Esophagus mucosa (tissue), 1 donor: ENCODE results near the gene CPLX3. TPM values are rescaled to one million over a fixed set of nuclear protein-coding genes. Genes with fewer than 3 reads are reported as not detected.

Experiments
- ATAC-seq: fragments of 200-7000 bp; cut with Tn5 transposase; one replicate; pipeline ENCODE4 v1.9.1; 2020
- total RNA-seq: library from RNA; stranded (reverse); gene quantifications from one replicate; pipeline ENCODE4 v1.2.4, GENCODE V29; 2023
- donor health status: DM: yes; HTN: yes; CAD: no.

The CPLX3 gene
- total RNA-seq, 1 donor from 2014 or later = not detected

DNA sequence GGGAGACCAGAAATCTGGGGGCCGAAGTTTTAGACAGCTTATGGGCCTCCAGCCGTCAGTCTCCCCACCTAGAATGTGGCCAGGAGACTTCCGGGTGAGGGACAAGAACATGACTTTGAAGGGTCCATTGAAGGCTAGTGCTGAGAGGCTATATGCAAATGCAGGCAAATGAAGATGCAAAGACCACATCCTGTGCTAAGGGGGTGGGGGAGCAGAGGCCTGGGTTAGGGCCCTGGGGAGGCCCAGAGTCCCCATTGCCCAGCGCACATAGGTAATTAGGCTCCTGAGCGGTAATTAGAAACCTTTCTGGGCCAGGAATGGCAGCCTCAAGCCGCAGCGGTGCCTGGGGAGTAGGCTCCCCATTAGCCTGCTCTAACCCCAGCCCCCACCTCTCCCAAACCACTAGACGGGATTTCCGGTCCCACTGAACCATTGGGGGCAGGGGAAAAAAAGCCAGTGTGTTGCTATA is 37.7 kb upstream of the CPLX3 start:
- ATAC-seq = peak; percentile 22

DNA sequence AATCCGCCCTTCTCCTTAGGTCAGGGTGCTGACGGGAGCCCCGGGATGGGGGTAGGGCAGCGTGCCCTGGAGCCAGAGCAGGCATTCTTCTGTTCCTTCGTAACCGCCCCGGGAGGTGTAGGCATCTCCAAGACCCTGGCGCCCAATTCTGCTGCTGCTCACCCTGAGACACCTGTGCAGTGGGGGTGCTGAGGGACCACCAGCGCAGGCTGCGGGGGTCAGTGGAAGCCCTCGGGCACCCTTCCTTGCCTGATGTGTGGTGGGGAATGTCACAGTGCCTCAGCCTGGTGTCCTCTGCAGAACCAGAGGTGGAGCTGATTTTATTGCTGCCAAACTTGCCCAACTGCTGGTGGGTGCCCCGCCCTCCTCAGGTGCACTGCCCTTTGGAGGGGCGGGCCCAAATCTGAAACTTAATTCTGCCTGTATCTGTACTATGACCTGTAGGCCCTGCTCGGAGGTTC is 37.2 kb upstream of the CPLX3 start:
- ATAC-seq = peak; percentile 56

DNA sequence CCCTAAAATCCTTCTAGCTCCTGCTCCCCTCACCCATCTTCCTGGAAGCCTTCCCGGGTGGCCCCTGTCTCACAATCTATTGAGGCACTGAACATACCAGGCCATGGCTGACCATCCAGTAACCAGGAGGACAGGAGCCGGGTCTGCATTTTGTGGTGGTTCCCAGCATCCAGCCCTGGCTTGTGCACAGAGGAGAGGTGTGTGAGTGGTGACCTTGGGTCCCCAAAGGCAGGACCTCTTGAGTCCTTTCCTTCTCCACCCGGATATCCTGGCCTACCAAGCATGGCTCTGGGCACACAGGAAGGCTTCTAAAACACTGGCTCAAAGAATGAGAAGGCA is 36.7 kb upstream of the CPLX3 start:
- ATAC-seq = no peak

DNA sequence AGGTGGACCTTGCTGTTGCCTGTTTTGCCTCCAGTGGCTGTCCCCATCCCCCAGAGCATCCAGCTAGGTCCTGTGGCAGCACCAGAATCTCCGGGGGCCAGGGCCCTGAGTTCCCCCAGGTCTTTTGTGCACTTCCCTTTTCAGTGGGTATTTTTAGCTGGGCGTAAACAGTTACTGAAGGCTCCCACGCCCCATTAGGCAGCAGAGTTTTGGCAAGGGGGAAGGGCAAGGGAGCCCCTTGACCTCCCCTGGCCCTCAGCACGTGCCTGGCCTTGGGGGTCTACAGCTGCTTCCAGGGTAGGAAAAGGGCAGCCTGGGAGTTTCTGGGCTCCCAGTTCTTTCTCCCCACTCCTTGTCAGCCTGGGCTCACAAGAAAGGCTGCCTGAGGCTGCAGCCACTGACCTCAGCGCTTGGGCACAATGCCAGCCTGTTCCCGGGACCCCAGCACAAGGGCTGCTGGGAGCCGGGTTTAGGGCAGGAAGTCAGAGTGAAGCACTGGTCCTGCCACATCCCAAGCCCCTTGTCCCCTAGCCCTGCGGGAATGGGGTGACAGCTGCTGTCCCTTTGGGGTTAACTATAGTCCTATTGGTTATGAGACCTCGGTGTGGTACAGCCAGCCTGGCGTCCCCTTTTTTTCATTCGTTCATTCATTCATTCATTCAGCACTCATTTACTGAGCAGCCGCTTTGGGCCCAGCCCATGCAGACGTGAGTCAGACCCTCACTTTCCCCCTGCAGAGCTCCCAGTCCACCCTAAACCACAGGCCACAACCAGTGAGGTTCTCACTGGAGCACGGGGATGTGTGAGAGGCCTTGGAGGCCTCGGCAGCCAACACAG is 36.1 kb upstream of the CPLX3 start:
- ATAC-seq = no peak

DNA sequence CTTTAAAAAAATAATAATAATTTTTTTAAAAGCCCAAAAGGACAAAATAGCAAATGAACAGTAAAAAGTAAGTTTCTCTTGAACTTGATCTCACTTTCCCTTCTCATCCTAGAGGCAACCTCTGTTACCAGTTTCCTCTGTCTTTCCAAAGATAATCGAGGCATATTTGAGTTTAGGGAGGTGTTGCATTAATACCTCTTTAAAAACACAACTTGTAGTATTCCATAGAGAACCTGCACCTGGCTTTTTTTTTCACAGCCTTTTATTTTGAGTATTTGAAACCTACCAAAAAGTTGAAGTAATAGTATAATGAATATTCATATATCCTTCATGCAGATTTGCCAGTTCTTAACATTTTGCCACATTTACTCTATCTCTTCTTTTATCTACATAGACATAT is 35.4 kb upstream of the CPLX3 start:
- no peak for ATAC-seq

DNA sequence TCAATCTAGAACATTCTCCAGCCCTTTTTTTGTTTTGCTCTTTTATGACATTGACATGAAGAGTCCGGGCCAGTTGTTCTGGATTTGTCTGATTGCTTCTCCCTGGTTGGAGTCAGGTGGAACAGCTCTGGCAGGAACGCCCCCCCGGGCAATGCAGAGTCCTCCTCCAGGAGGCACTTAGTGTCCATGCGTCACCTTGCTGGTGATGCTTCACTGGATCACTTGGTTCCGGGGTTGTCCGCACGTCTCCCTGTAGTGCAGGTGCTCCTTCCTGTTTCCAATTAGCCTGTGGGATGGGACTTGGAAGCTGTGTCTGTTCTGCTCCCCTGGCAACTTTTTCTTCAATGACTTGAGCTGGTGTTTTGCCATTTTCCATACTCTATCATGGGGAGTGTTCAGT is 34.8 kb upstream of the CPLX3 start:
- peak; percentile 19 for ATAC-seq

DNA sequence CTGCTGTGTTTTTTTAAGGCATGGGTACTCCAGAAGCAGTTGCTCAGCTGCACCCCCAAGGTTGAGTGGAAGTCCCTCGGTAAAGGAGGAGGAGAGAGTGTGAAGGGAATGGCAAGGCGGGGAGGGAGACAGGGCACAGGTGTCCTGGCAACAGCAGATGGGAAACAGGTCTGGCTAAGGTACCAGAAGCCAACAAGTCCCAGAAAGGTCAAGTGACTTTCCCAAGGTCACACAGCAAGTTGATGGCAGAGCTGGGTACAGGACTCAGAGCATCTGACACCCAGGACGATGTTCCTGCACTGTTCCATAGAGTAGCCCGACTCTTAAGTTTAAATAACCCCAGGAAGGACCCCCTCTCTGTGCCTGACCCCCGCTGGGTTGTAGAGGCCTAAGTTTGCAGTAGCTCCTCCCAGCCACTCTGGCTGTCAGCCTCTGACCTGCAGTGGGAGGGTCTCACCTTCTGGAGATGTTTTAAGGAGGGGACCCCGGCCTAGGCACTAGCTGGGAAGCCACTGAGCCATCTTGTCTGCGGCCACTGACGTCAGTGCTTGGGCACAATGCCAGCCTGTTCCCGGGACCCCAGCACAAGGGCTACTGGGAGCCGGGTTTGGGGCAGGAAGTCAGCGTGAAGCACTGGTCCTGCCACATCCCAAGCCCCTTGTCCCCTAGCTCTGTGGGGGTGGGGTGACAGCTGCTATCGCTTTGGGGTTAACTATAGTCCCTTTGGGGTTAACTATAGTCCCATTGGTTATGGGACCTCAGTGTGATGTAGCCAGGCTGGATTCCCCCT is 34.0 kb upstream of the CPLX3 start:
- no peak for ATAC-seq

DNA sequence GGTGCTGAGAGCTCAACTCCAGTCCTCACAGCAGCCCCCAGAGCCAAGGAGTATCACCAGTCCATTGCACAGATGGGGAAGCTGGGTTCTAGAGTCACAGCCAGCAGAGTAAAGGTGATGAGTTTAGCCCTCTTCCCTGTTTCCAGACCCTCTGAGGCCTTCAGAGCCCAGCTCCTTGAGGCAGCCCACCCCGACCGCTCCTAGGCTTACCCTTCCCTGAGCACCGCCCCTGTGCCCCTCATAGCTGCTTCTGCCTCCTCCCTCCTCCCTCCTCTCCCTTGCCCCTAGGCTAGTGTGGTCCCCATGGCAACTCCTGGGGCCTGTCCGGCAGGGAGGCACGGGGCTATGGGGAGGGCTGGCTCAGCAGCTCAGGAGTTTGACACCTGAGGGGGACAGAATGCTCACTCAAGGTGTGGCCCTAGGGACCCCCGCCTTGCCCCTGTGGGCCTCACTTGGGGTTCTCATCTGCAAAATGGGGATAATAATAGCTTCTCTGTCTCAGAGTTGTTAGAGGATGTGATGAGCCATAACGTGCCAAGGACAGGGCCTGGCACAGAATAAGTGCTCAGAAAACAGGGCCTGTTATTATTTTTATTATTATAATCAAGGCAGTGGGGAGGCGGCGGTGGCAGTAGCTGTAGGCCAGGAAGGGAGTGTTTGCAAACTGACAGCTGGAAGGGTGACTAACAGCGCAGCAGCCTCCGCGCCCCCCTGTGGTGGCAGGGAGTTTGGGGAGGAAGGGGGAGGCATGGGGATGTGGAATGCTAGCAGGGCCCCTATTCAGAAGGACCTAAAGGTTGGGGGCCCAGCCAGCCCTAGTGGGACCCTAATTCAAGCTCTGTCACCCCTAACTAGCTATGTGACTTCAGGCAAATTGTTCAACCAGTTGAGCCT is 33.0 kb upstream of the CPLX3 start:
- no peak for ATAC-seq

DNA sequence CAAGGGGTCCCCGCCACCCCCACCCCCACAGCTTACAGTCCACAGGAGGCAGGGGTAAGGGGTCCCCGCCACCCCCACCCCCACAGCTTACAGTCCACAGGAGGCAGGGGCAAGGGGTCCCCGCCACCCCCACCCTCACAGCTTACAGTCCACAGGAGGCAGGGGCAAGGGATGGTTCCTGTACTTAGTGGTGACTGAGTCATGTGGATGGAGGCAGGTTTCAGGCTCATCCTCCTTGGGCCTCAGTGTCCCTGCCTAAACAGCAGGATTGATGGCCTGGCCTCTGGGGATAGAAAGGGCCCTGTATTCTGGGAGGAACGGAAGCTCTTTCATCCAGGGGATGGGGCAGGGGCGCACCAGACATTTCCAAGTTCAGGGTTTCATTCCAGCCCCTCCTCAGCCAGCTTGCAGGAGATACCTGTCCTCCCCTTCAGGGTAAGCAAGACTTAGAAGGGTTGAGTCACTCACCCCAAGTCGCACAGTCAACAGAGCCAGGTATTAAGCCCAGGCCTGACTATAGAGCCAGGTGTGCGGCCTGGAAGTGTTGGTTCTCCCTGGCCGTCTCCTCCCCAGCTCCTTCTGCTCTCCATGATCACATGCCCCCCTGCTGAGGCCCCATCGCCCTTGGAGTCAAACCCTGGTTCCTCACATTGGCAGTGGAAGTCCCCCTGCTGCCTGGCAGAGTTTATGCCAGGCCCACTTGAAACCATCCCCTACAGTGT is 32.0 kb upstream of the CPLX3 start:
- peak; percentile 58 for ATAC-seq

DNA sequence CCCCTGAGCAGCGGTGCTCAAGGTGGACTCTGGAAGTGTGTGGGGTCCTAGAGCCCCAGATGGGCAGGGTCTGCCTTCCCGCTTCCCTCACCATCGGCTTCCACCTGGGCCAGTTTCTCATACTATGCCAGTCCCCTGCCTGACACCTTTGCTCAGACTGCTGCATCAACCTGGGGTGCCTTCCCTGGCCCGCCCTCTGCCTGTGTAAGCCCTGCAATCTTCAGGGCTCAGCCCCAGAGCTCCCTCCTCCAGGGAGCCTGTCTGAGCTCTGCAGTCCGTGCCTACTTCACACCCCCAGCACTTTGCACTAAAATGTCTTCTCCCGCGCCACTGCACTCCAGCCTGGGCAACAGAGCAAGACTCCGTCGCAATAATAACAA is 31.5 kb upstream of the CPLX3 start:
- no peak for ATAC-seq

DNA sequence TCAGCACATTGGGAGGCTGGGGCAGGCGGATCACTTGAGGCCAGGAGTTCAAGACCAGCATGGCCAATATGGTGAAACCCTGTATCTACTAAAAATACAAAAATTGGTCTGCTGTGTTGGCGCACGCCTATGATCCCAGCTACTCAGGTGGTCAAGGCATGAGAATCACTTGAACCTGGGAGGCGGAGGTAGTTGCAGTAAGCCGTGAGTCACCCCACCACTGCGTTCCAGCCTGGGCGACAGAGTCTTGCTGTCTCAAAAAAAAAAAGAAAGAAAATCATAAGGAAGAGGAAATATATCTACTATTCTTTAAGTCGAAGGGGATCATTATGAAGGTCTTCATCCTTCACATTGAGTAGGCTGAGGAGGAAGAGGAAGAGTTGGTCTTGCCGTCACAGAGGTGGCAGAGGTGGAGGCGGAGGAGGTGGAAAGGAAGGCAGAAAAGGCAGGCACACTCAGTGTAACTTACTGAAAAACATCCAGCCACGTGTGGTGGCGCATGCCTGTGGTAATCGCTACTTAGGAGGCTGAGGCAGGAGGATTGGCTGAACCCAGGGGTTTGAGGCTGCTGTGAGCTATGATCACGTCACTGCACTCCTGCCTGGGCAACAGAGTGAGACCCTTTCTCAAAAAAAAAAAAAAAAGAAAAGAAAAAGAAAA is 30.3 kb upstream of the CPLX3 start:
- no peak for ATAC-seq

DNA sequence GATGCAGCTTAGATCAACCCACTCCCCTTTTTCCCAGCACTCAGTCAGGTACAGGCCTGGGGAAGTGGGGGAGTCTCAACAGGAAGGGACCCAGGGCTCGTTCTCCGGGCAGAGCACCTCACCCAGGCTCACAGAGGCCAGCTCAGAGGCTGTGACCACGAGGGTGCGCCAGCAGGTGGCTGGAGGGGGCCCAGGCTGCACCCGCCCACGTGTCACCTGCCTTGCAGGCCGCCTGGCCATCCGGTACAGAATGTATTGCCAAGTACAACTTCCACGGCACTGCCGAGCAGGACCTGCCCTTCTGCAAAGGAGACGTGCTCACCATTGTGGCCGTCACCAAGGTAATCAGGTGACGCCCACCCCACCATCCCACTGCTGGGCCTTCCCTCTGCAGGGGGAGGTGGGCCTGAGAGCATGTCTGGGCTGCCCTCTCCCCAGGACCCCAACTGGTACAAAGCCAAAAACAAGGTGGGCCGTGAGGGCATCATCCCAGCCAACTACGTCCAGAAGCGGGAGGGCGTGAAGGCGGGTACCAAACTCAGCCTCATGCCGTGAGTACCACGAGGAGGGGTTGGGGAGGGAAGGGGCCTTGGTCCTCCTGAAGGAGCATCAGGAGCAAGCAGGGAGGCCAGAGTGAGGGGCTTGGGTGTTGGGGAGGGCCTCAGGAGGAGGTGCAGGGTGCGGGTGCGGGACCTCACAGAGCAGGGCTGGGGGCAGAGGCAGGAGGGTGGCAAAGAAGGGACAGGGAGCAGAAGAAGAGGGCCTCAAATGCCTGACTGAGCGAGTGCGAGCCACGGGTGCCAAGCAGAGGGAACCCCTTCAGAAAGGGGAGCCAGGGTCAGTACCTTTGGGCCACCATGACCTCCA is 27.8 kb upstream of the CPLX3 start:
- ATAC-seq = no peak

DNA sequence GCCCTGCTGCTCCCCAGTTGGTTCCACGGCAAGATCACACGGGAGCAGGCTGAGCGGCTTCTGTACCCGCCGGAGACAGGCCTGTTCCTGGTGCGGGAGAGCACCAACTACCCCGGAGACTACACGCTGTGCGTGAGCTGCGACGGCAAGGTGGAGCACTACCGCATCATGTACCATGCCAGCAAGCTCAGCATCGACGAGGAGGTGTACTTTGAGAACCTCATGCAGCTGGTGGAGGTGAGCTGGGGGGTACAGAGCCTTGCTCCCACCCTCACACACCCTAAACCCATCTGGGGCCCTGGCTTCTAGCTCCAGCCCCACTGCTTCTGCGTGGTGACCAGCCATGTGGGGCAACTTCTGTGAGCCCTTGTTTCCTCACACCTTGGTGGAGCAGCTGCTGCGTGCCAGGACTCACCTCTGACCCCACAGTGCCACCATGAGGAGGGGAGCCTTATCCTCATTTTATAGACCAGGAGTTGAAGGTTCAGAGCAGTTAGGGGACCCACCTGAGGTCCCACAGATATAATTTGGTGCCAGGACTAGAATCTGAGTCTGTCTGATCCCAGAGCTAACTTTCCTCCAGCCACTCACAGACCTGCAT is 27.1 kb upstream of the CPLX3 start:
- peak; percentile 4 for ATAC-seq

DNA sequence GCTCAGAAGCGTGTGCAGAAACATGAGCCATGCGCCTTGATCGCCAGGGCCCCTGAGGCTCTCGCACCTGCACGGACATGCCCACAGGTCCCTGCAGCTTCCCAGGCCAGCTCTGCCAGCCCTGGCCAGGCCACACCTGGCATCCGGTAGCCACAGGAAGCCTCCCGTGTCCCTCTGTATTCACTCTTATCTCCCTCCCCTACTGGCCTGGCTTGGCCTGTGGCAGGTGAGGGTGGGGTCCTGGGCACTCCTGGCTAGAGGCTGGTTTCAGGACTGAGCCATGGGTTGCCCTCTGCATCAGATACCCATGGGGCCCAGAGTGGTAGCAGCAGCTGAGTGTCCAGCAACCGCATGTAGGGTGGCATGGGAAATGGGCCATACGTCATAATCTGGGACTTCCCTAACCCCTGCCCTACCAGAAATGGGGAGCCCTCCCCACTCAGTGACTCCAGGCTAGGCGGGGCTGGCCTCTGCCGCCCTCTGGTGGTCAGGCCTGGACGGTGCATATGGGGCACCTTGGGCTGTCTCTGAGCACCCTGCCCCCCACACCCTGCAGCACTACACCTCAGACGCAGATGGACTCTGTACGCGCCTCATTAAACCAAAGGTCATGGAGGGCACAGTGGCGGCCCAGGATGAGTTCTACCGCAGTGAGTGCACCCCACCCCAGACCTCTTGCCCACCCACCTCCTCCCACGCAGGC is 26.4 kb upstream of the CPLX3 start:
- peak; percentile 92 for ATAC-seq

DNA sequence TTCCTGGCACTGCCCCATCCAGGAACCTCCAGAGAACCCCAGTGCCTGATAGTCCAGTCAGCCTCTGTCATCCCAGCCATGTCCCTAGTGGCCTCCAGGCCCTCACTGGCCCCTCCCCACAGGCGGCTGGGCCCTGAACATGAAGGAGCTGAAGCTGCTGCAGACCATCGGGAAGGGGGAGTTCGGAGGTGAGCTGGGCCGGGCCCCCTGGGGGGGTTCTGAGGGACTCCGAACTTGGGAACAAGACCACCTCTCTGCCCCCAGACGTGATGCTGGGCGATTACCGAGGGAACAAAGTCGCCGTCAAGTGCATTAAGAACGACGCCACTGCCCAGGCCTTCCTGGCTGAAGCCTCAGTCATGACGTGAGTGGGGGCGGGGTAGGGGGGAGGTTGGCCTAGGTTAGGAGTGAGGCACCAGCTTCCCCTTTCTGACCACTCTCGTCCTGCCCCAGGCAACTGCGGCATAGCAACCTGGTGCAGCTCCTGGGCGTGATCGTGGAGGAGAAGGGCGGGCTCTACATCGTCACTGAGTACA is 25.8 kb upstream of the CPLX3 start:
- no peak for ATAC-seq

DNA sequence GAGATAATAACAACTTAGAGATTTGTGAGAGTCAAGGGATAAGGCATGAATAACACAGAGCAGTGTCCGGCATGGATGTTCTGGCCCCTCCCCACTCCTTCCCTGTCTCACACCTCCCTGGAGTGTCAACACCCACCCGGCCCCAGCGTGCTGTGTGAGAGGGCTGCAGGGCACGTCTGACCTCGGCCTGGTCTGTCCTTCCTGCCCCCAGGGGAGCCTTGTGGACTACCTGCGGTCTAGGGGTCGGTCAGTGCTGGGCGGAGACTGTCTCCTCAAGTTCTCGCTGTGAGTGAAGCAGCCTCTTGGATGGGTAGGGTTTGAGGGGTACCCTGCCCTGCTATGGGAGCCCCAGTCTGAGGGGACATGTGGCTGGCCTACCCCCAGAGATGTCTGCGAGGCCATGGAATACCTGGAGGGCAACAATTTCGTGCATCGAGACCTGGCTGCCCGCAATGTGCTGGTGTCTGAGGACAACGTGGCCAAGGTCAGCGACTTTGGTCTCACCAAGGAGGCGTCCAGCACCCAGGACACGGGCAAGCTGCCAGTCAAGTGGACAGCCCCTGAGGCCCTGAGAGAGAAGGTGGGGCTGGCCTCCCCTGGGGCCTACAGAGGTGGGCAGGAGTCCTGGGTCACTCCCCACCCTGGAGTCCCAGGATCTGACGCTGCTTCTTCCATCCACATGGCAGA is 25.0 kb upstream of the CPLX3 start:
- no peak for ATAC-seq

DNA sequence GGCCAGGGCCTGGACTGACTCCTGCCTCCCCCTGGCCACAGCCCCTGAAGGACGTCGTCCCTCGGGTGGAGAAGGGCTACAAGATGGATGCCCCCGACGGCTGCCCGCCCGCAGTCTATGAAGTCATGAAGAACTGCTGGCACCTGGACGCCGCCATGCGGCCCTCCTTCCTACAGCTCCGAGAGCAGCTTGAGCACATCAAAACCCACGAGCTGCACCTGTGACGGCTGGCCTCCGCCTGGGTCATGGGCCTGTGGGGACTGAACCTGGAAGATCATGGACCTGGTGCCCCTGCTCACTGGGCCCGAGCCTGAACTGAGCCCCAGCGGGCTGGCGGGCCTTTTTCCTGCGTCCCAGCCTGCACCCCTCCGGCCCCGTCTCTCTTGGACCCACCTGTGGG is 24.1 kb upstream of the CPLX3 start:
- no peak for ATAC-seq

DNA sequence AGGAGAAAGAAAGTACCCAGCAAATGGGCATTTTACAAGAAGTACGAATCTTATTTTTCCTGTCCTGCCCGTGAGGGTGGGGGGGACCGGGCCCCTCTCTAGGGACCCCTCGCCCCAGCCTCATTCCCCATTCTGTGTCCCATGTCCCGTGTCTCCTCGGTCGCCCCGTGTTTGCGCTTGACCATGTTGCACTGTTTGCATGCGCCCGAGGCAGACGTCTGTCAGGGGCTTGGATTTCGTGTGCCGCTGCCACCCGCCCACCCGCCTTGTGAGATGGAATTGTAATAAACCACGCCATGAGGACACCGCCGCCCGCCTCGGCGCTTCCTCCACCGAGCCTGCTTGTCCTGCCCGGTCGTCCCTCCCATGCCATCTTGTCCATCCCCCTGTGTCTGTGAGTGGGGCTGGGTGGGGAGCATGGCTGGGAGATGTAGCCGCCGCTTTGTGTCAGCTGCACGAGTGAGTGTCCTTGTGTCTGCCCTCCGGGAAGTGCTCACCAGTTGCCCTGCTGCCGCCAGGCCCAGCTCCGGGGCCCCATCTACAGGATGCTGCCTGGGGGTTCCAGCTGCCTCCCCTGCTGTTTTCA is 23.5 kb upstream of the CPLX3 start:
- no peak for ATAC-seq
